Measurements from ENCODE around the gene GSTM2.
"Not testable (repeated sequence)": the region's sequence is repeated elsewhere in the genome, so short reads cannot be mapped to it uniquely, and the experiment has no call there.

Gene GSTM2

GRCh38 chr1:109676683-109677381 is 9.0 kb downstream of the GSTM2 start:
- DNase-seq (ENCODE audit: low spot score): not testable (repeated sequence)

- DNase-seq (ENCODE audit: low spot score): no peak
Measured at GRCh38 chr1:109677459-109677858, 9.6 kb downstream of the GSTM2 start.

- DNase-seq (ENCODE audit: low spot score): not testable (repeated sequence)
Measured at GRCh38 chr1:109678637-109679036, 10.8 kb downstream of the GSTM2 start.

GRCh38 chr1:109684777-109685176 is 16.9 kb downstream of the GSTM2 start:
- DNase-seq (ENCODE audit: low spot score): not testable (repeated sequence)

- not testable (repeated sequence) for DNase-seq (ENCODE audit: low spot score)
Measured at GRCh38 chr1:109685399-109685798, 17.5 kb downstream of the GSTM2 start.

- not testable (repeated sequence) for DNase-seq (ENCODE audit: low spot score)
Measured at GRCh38 chr1:109685890-109686289, 18.0 kb downstream of the GSTM2 start.

- DNase-seq (ENCODE audit: low spot score): not testable (repeated sequence)
Measured at GRCh38 chr1:109687109-109687508, 19.3 kb downstream of the GSTM2 start.

- no peak for DNase-seq (ENCODE audit: low spot score)
Measured at GRCh38 chr1:109687641-109688499, 20.0 kb downstream of the GSTM2 start, which contains the start of gene GSTM1. Gene GSTM1 (plus strand): TSS chr1:109687817. CDS start chr1:109687874, 57 bp downstream.

GRCh38 chr1:109689844-109690405 is 22.1 kb downstream of the GSTM2 start:
- DNase-seq (ENCODE audit: low spot score): no peak

GRCh38 chr1:109691759-109692158 is 23.9 kb downstream of the GSTM2 start:
- DNase-seq (ENCODE audit: low spot score): peak; percentile 20

GRCh38 chr1:109694400-109694799 is 26.5 kb downstream of the GSTM2 start:
- DNase-seq (ENCODE audit: low spot score): not testable (repeated sequence)

GRCh38 chr1:109695138-109695537 is 27.3 kb downstream of the GSTM2 start:
- DNase-seq (ENCODE audit: low spot score): not testable (repeated sequence)

- DNase-seq (ENCODE audit: low spot score): no peak
Measured at GRCh38 chr1:109697066-109697465, 29.2 kb downstream of the GSTM2 start.

GRCh38 chr1:109697861-109698260 is 30.0 kb downstream of the GSTM2 start:
- DNase-seq (ENCODE audit: low spot score): not testable (repeated sequence)

- DNase-seq (ENCODE audit: low spot score): not testable (repeated sequence)
Measured at GRCh38 chr1:109702940-109703339, 35.1 kb downstream of the GSTM2 start.

GRCh38 chr1:109704173-109704572 is 36.3 kb downstream of the GSTM2 start:
- no peak for DNase-seq (ENCODE audit: low spot score)

- no peak for DNase-seq (ENCODE audit: low spot score)
Measured at GRCh38 chr1:109705411-109705810, 37.6 kb downstream of the GSTM2 start.

- DNase-seq (ENCODE audit: low spot score): not testable (repeated sequence)
Measured at GRCh38 chr1:109708949-109709348, 41.1 kb downstream of the GSTM2 start.

- not testable (repeated sequence) for DNase-seq (ENCODE audit: low spot score)
Measured at GRCh38 chr1:109709822-109710221, 42.0 kb downstream of the GSTM2 start.

- not testable (repeated sequence) for DNase-seq (ENCODE audit: low spot score)
Measured at GRCh38 chr1:109711593-109712320, 43.9 kb downstream of the GSTM2 start, which contains the start of gene GSTM5. Gene GSTM5 (plus strand): TSS chr1:109712251. CDS start chr1:109712313, 62 bp downstream.

GRCh38 chr1:109712321-109712864 is 44.5 kb downstream of the GSTM2 start:
- no peak for DNase-seq (ENCODE audit: low spot score)
